ENCODE data around the gene NEK6. TPM values are rescaled to one million over a fixed set of nuclear protein-coding genes. Genes with fewer than 3 reads are reported as not detected.

NEK6 gene
- total RNA-seq, 1 donor from 2014 or later = 43.9 TPM

GRCh38 chr9:124257070-124257843 lies 492 bp upstream of the NEK6 start:
- TF ChIP-seq CTCF (IDR thresholded peaks at IDR 0.05; ENCODE audit: unreplicated experiment) = no peak
- H3K36me3 Mint-ChIP-seq (ENCODE audit: low read depth, unreplicated experiment) = no peaks in the 10 kb centered on the region
- peaks cover 43% of the 10 kb centered on the region for H3K4me1 Mint-ChIP-seq (ENCODE audit: unreplicated experiment)
- H3K9me3 Mint-ChIP-seq (ENCODE audit: unreplicated experiment) = no peaks in the 10 kb centered on the region
- H3K27ac Mint-ChIP-seq (ENCODE audit: unreplicated experiment) = peak overlapping the region; percentile 57
- no peak for DNase-seq (ENCODE audit: low spot score)
- H3K4me3 Mint-ChIP-seq (ENCODE audit: unreplicated experiment) = peak overlapping the region; percentile 95
- H3K27me3 Mint-ChIP-seq (ENCODE audit: unreplicated experiment) = peaks cover 15% of the 10 kb centered on the region

- Mint-ChIP-seq H3K27ac (ENCODE audit: unreplicated experiment) (peak overlapping the region; percentile 79), H3K4me1 (ENCODE audit: unreplicated experiment) (peaks cover 53% of the 10 kb centered on the region), H3K36me3 (ENCODE audit: low read depth, unreplicated experiment) (no peaks in the 10 kb centered on the region), H3K4me3 (ENCODE audit: unreplicated experiment) (peak overlapping the region; percentile 98), H3K27me3 (ENCODE audit: unreplicated experiment) (peaks cover 15% of the 10 kb centered on the region), H3K9me3 (ENCODE audit: unreplicated experiment) (no peaks in the 10 kb centered on the region)
- DNase-seq (ENCODE audit: low spot score) = peak; percentile 38
- no peak for TF ChIP-seq CTCF (IDR thresholded peaks at IDR 0.05; ENCODE audit: unreplicated experiment)
Observed at GRCh38 chr9:124258607-124259157, 933 bp downstream of the NEK6 start.

- Mint-ChIP-seq H3K4me1 (ENCODE audit: unreplicated experiment) (peaks cover 53% of the 10 kb centered on the region), H3K9me3 (ENCODE audit: unreplicated experiment) (no peaks in the 10 kb centered on the region), H3K36me3 (ENCODE audit: low read depth, unreplicated experiment) (no peaks in the 10 kb centered on the region), H3K4me3 (ENCODE audit: unreplicated experiment) (peak overlapping the region; percentile 98), H3K27ac (ENCODE audit: unreplicated experiment) (peak overlapping the region; percentile 84), H3K27me3 (ENCODE audit: unreplicated experiment) (peaks cover 15% of the 10 kb centered on the region)
- no peak for TF ChIP-seq CTCF (IDR thresholded peaks at IDR 0.05; ENCODE audit: unreplicated experiment)
- no peak for DNase-seq (ENCODE audit: low spot score)
Observed at GRCh38 chr9:124259158-124259808, 1.5 kb downstream of the NEK6 start.

GRCh38 chr9:124260769-124261603 lies 3.2 kb downstream of the NEK6 start:
- no peak for DNase-seq (ENCODE audit: low spot score)
- peak overlapping the region; percentile 53 for H3K4me3 Mint-ChIP-seq (ENCODE audit: unreplicated experiment)
- peak overlapping the region; percentile 67 for H3K27ac Mint-ChIP-seq (ENCODE audit: unreplicated experiment)
- H3K27me3 Mint-ChIP-seq (ENCODE audit: unreplicated experiment) = peaks cover 17% of the 10 kb centered on the region
- no peaks in the 10 kb centered on the region for H3K9me3 Mint-ChIP-seq (ENCODE audit: unreplicated experiment)
- no peak for TF ChIP-seq CTCF (IDR thresholded peaks at IDR 0.05; ENCODE audit: unreplicated experiment)
- H3K4me1 Mint-ChIP-seq (ENCODE audit: unreplicated experiment) = peaks cover 58% of the 10 kb centered on the region
- no peaks in the 10 kb centered on the region for H3K36me3 Mint-ChIP-seq (ENCODE audit: low read depth, unreplicated experiment)
